Measurements from ENCODE around the gene KRT86. TPM values are rescaled to one million over a fixed set of nuclear protein-coding genes. Genes with fewer than 3 reads are reported as not detected.
A peak's percentile ranks its signal among the peaks of the same experiment; 100 is the strongest.
"Not testable (repeated sequence)": the region's sequence is repeated elsewhere in the genome, so short reads cannot be mapped to it uniquely, and the experiment has no call there.

KRT86 gene
- total RNA-seq, 1 donor from 2014 or later = 0.96 TPM

GRCh38 chr12:52248541-52249461 is 25.6 kb upstream of the KRT86 start:
- Histone ChIP-seq H3K9me3 (no peaks in the 10 kb centered on the region), H3K27ac (peak overlapping the region; percentile 88 to 89), H3K36me3 (no peaks in the 10 kb centered on the region), H3K27me3 (no peaks in the 10 kb centered on the region), H3K4me3 (no peak overlapping the region), H3K4me1 (peaks cover 12 to 55% of the 10 kb centered on the region in 2 donors)
- intact Hi-C loops (cut with DNase I) = loop anchor here (2.0 to 10.0 kb wide), 2 partner anchors 30 to 214 kb away; no protein-coding TSS in a partner anchor
- no peak for TF ChIP-seq CTCF (IDR thresholded peaks at IDR 0.05)
- peak in 1 of 2 donors; percentile 89 for DNase-seq (ENCODE audit: low spot score in 2 of 2)

GRCh38 chr12:52249511-52250047 is 24.9 kb upstream of the KRT86 start:
- H3K4me3 ChIP-seq = no peak overlapping the region
- intact Hi-C loops (cut with DNase I) = loop anchor here (2.0 to 10.0 kb wide), 2 partner anchors 29 to 215 kb away; no protein-coding TSS in a partner anchor
- DNase-seq (ENCODE audit: low spot score in 2 of 2) = peak in 1 of 2 donors; percentile 55
- H3K9me3 ChIP-seq = no peaks in the 10 kb centered on the region
- peaks cover 6 to 47% of the 10 kb centered on the region in 2 donors for H3K4me1 ChIP-seq
- no peaks in the 10 kb centered on the region for H3K27me3 ChIP-seq
- TF ChIP-seq CTCF (IDR thresholded peaks at IDR 0.05) = no peak
- peak overlapping the region; percentile 88 to 89 for H3K27ac ChIP-seq
- no peaks in the 10 kb centered on the region for H3K36me3 ChIP-seq

- no peak for TF ChIP-seq CTCF (IDR thresholded peaks at IDR 0.05)
- H3K27me3 ChIP-seq = no peaks in the 10 kb centered on the region
- no peak overlapping the region for H3K4me3 ChIP-seq
- peak overlapping the region; percentile 88 to 89 for H3K27ac ChIP-seq
- no peaks in the 10 kb centered on the region for H3K36me3 ChIP-seq
- H3K4me1 ChIP-seq = peaks cover 4 to 43% of the 10 kb centered on the region in 2 donors
- no peaks in the 10 kb centered on the region for H3K9me3 ChIP-seq
- intact Hi-C loops (cut with DNase I) = no loop called here
- peak in 1 of 2 donors; percentile 62 for DNase-seq (ENCODE audit: low spot score in 2 of 2)
These were observed 24.1 kb upstream of the KRT86 start for GRCh38 chr12:52250048-52250990.

- Histone ChIP-seq H3K27me3 (no peaks in the 10 kb centered on the region), H3K4me3 (no peak overlapping the region), H3K4me1 (peaks cover 4 to 36% of the 10 kb centered on the region in 2 donors), H3K9me3 (no peaks in the 10 kb centered on the region), H3K27ac (no peak overlapping the region), H3K36me3 (no peaks in the 10 kb centered on the region)
- intact Hi-C loops (cut with DNase I) = no loop called here
- TF ChIP-seq CTCF (IDR thresholded peaks at IDR 0.05) = no peak
- DNase-seq (ENCODE audit: low spot score in 2 of 2) = peak in 1 of 2 donors; percentile 25
These were observed 22.9 kb upstream of the KRT86 start for GRCh38 chr12:52251367-52252051.

GRCh38 chr12:52252175-52252615 is 22.2 kb upstream of the KRT86 start:
- H3K9me3 ChIP-seq; intact Hi-C loops (cut with DNase I); H3K36me3 ChIP-seq; H3K27me3 ChIP-seq; H3K4me3 ChIP-seq; H3K27ac ChIP-seq; DNase-seq (ENCODE audit: low spot score in 2 of 2): not testable (repeated sequence)
- H3K4me1 ChIP-seq = peaks cover 4 to 31% of the 10 kb centered on the region in 2 donors
